Right hindlimb (tissue), 1 donor: Measurements from ENCODE around the gene LTB4R.
A peak's percentile ranks its signal among the peaks of the same experiment; 100 is the strongest.

Experiments used
- DNase-seq: peaks from one replicate; pipeline ENCODE4 v3.0.0-alpha.2; 2018

LTB4R gene

GRCh38 chr14:24304019-24304387, 7.3 kb upstream of the LTB4R start:
- DNase-seq, result no peak

DNA sequence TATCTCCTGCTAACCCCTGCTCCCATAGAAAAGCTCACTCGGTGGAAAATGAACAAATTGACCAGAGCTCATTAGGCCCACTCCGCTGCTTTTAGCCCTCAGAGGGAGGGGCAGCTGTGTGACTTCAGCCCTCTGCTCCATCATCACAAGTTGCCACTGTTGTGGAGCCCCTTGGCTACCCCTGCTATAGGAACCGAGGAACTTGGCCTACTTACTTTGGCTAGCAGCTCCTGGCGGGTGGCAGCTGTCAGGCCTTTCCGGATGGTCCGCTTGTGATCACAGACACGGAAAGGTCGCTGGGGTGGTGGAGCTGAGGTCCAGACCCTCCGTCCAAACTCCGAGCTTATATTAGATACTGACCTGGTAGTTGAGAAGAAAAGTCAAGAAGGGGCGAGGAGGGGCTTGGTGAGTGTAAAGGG, 4.1 kb upstream of the LTB4R start:
- DNase-seq, result peak; percentile 13

DNA sequence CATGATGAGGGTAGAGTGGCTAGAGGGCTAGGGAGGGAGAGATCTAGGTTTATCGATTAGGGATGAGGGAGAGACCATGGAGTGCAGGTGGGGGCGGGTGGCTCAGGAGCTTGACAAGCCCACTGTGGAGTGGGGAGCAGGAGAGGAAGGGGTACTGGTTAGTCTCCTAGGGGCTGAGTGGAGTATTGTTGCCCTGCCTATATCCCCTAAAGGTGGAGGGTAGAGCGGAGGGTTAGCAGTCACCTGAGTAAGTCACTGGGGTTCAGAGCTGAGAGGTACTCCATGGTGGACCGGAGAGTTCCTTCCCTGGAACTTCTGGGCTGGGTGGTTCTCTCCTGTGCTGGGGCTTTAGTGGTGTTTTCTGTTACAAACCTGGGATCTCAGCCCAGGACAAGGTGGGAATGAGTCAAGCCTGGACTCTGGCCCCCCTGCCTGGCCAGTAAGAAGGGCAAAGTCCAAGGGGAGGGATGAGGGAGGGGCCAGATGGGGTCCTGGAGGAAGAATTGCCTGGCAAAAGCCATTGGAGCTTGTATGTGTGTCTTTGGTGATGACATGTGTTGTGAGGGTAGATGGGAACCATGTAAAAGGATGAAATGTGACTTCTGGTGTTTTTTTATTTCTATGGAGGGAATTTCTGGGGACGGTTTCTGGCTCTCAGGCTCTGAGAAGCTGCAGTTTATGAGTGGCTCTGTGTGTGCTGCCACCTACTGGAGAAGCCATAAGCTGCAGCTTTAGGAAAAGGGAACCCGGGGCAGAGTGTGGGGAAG, 3.5 kb upstream of the LTB4R start, which contains the start of gene CIDEB:
Gene CIDEB, minus strand, starts transcription at position 403 of the 767 bp plus-strand sequence. Its CDS starts 119 bp downstream, at position 284.
- DNase-seq, result peak; percentile 67

GRCh38 chr14:24308342-24309124, 2.8 kb upstream of the LTB4R start:
- DNase-seq, result no peak

DNA sequence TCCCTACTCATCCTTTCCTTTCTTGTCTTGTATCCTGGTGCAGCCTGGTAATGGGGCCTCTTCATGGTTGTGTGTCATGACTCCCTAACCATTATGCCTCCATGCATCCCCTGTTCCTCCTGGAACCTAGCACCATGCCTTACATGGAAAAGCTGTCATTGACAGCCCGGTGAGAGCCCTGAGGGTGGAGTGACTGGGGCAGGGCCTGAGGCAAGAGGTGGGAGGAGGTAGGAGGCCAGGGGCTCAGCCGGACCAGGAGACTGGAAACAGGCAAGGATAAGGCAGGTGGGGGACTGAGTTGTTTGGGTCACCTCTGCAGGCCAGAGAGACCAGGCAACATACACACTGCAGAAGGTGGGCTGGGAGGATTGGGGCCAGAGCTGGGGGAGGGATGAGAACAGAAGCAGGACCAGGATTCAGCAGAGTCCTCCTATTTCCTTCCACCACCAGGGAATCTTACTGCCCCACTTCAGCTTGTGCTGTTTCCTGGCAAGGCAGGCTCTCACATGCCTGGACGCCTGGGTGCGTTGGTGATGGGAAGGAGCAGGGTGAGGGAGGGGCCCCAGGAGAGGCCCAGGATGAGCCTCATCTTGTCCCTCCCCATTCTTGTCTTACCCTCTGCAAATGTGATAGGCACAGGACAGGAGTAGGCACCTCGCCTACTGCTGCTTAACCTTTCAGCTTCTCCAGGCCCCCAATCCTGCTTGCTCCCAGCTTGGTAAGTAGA, 1.6 kb upstream of the LTB4R start, which contains the start of gene LTB4R2:
Gene LTB4R2, plus strand, starts transcription at position 603 of the 727 bp plus-strand sequence. CDS start 525 bp downstream, outside the sequence.
- peak; percentile 19 for DNase-seq

GRCh38 chr14:24310265-24310645, 1.0 kb upstream of the LTB4R start:
- no peak for DNase-seq

- DNase-seq, result no peak
Measured at GRCh38 chr14:24311837-24312615, 724 bp downstream of the LTB4R start.

DNA sequence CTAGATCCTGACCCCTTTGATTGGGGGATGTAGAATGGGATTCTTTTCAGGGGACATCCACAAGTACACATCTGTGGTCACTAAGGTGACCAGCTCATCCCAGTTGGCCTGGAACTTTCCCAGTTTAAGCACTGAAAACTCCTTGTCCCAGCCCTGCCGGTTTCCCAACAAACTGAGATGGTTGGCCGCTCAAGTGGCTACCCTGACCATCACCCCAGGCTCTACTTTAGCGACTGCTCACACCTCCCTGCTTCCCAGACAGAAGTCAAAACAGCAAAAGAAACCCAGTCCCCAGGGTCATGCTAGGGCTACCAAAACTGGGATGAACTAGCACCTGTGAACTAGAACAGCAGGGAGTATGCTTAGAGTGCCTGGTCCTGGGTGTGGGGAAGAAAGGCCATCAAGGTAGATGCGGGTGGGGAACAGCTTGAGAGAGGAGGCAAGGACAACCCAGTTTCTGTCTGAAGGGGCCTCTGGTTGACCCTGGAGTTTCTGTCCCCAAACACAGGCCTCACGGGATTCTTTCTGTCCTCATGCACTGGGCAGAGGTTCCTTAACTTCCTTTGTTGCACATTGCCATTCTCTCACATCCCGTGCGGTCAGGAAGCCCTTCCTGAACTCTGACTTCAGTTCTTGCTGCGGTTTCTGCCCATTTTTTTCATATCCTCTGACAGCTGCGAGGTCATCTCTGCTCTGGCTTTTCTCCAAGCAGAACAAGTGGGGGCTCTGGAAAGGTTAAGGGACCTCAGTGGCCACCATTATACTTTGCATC, 1.6 kb downstream of the LTB4R start:
- DNase-seq, result peak; percentile 38

GRCh38 chr14:24313913-24314312, 2.6 kb downstream of the LTB4R start:
- no peak for DNase-seq

DNA sequence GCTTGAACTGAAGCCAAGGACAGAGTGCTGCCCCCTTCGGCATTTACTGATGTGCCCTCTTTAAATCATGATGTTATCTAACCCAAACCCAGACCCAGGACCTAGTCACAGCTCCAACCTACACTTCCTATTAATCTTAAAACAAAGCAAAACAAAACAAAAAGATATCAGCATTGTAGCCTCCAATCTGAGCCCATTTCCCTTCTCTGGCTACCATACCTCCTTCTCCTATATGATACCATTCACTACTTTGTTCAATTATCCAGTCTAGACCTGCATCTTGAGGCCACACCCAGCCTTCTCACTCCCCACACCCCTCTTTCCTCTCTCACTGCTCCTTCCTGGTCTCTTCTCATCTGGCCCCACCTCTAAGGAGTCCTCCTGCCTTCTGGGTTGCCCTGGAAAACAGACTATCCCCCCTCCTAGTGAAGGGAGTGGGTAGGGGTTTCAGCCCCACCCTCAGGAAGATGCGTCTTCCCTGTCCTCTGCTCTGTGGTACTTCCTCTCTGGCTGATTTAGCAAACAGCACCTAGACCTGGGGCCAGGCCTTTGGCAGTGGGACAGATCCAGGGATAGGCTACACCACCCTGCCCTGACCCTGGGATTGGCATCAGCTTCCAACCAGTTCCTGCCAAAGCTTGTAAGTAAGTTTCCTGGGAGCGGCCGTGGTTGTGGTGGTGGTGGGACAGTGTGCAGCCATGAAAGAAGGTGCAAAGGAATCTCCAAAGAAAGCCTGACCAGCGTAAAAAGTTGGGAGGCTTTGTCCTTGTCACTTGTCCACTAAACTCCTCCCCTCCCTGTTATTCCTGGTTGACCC, 3.3 kb downstream of the LTB4R start:
- DNase-seq, result no peak

- no peak for DNase-seq
Measured at GRCh38 chr14:24315243-24315806, 4.0 kb downstream of the LTB4R start.

- DNase-seq, result no peak
Measured at GRCh38 chr14:24315807-24316596, 4.7 kb downstream of the LTB4R start.

- DNase-seq, result no peak
Measured at GRCh38 chr14:24316597-24316950, 5.3 kb downstream of the LTB4R start.

DNA sequence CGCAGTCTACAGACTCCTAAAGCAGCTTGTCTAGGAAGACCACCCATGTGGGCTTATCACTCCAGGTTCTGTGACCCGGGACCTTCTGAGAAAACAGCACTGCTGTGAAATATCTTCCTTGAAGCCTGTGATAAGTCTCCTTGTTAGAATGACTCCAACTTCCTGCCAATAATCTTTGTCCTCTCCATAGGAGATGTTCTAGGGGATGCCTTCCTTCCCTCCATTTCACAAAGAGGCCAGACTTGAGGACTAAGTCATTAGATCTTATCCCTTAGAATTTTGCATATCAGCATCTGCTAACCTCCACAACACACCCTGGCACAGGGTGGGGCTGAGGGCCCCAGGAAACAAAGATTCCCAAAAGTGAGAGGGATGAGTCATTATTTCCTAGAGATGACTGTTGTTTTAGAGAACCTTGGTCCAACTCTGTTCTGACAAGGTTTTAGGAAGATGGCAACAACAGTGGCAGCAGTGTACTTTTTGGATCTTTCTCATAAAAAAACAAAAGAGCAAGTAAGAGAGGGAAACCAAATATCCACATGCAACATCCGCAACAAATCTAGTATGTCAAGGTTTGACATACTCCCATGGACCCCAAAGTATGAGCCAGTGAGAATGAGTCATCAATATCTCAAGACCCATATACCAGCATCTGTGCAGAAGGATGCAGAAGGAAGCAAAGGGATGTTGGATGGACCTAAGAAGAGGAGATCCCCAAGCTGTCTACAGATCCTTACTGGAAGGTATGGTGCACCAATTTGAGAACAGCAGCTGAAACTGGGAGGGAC, 6.0 kb downstream of the LTB4R start:
- DNase-seq, result no peak

GRCh38 chr14:24321212-24321975, 10.1 kb downstream of the LTB4R start:
- DNase-seq, result no peak

DNA sequence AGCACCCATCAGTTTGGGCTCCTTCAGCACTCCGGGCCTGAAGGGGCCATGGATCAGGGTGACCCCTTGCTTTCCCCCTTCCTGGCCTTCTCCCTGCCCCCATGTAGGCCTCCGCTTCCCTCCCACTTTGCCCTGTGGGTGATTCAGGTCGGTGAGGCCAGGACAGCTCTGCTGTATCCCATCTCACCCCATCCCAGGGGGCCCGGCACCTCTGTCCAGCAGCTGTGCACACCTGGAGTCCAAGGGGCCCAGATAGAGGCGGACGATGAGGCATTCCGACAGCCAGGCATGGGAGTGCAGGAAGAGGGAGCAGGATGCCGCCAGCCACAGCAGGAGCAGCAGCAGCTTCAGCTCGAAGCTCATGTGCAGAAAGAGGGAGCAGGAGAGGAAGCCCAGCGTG, 11.4 kb downstream of the LTB4R start:
- DNase-seq, result no peak

DNA sequence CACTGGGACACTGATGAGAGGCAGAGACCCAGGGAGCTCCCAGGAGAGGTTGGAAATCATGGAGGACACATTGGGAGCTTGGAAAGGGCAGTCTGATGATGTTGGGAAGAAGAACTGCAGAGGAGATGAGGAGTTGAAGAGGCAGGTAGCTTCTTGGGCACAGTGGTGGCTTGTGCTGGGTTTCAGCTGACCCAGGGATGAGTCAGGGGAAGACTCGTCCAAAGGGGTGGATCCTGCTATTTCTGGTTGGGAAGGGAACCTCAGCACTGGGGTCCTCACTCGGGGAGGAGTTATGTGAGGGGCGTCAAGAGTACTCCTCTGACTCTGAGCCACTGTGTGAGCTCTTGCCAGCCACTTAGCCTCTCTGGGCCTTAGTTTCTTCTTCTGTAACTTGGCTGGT, 12.0 kb downstream of the LTB4R start:
- no peak for DNase-seq

GRCh38 chr14:24324024-24324423, 12.7 kb downstream of the LTB4R start:
- no peak for DNase-seq
